ENCODE data around the gene STK32B. TPM values are rescaled to one million over a fixed set of nuclear protein-coding genes. Genes with fewer than 3 reads are reported as not detected.

Gene STK32B
- total RNA-seq, 1 experiment from 2014 or later: 11.6 TPM

DNA sequence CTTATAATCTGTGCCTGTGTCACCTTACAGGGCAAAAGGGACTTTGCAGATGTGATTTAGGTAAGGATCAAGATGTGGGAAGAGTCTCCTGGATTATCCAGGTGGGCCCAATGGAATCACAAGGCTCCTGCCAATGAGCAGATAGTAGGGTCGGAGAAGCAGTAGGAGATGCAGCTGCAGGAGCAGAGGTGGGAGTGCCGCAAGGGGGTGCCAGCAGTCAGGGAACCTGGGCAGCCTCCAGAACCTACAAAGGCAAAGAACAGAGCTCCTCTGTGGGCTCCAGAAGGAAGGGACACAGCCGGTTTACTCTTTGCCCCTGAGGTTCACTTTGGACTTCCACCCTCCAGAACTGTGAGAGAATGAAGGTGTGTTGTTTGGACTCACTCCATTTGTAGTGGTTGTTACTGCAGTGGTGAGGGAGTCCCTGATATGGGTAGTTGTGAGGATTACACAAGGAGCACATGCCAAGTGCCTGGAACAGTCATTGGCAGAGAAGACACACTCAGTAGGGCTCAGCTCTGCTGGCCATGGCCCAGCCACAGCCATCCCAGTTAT, 338.6 kb downstream of the STK32B start:
- intact Hi-C loops (cut with micrococcal nuclease; ENCODE audit: unreplicated experiment): no loop called here
- DNase-seq (ENCODE audit: low read depth, low spot score): no peak
- Histone ChIP-seq H3K4me1 (ENCODE audit: control insufficient read depth, insufficient read depth, low read length) (no peaks in the 10 kb centered on the region), H3K27me3 (ENCODE audit: control insufficient read depth, insufficient read depth, low read length) (no peaks in the 10 kb centered on the region), H3K36me3 (ENCODE audit: control insufficient read depth, insufficient read depth, low read length) (no peaks in the 10 kb centered on the region), H3K4me3 (ENCODE audit: low read depth in 2 of 2, low read length in 2 of 2) (no peak overlapping the region), H3K27ac (ENCODE audit: low read length) (no peak overlapping the region), H3K9me3 (ENCODE audit: control insufficient read depth, insufficient read depth, low read depth, low read length) (no peaks in the 10 kb centered on the region)
- POLR2A ChIA-PET: no interaction called here
- CTCF ChIA-PET: no interaction called here
- ATAC-seq: no peak
- BruUV-seq (replicated peaks): no TSS peak
- TF ChIP-seq, protein P1, sequence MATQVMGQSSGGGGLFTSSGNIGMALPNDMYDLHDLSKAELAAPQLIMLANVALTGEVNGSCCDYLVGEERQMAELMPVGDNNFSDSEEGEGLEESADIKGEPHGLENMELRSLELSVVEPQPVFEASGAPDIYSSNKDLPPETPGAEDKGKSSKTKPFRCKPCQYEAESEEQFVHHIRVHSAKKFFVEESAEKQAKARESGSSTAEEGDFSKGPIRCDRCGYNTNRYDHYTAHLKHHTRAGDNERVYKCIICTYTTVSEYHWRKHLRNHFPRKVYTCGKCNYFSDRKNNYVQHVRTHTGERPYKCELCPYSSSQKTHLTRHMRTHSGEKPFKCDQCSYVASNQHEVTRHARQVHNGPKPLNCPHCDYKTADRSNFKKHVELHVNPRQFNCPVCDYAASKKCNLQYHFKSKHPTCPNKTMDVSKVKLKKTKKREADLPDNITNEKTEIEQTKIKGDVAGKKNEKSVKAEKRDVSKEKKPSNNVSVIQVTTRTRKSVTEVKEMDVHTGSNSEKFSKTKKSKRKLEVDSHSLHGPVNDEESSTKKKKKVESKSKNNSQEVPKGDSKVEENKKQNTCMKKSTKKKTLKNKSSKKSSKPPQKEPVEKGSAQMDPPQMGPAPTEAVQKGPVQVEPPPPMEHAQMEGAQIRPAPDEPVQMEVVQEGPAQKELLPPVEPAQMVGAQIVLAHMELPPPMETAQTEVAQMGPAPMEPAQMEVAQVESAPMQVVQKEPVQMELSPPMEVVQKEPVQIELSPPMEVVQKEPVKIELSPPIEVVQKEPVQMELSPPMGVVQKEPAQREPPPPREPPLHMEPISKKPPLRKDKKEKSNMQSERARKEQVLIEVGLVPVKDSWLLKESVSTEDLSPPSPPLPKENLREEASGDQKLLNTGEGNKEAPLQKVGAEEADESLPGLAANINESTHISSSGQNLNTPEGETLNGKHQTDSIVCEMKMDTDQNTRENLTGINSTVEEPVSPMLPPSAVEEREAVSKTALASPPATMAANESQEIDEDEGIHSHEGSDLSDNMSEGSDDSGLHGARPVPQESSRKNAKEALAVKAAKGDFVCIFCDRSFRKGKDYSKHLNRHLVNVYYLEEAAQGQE (IDR thresholded peaks at IDR 0.05; ENCODE audit: insufficient read depth in 1 of 2, low read depth in 2 of 2, low read length in 1 of 2): no peak
- TF ChIP-seq SIN3A (IDR thresholded peaks at IDR 0.05; ENCODE audit: borderline replicate concordance, insufficient read depth, low read depth, low read length): no peak
- TF ChIP-seq, protein P2, sequence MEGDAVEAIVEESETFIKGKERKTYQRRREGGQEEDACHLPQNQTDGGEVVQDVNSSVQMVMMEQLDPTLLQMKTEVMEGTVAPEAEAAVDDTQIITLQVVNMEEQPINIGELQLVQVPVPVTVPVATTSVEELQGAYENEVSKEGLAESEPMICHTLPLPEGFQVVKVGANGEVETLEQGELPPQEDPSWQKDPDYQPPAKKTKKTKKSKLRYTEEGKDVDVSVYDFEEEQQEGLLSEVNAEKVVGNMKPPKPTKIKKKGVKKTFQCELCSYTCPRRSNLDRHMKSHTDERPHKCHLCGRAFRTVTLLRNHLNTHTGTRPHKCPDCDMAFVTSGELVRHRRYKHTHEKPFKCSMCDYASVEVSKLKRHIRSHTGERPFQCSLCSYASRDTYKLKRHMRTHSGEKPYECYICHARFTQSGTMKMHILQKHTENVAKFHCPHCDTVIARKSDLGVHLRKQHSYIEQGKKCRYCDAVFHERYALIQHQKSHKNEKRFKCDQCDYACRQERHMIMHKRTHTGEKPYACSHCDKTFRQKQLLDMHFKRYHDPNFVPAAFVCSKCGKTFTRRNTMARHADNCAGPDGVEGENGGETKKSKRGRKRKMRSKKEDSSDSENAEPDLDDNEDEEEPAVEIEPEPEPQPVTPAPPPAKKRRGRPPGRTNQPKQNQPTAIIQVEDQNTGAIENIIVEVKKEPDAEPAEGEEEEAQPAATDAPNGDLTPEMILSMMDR (IDR thresholded peaks at IDR 0.05): no peak
- TF ChIP-seq TCF7L2 (IDR thresholded peaks at IDR 0.05; ENCODE audit: low read depth, low read length): no peak
- no peak for TF ChIP-seq POLR2AphosphoS5 (IDR thresholded peaks at IDR 0.05; ENCODE audit: low read depth, low read length)
- in situ Hi-C loops (cut with HindIII; ENCODE audit: low pct_unique_long_range_greater_than_20kb, low sequenced_read_pairs): no loop called here

DNA sequence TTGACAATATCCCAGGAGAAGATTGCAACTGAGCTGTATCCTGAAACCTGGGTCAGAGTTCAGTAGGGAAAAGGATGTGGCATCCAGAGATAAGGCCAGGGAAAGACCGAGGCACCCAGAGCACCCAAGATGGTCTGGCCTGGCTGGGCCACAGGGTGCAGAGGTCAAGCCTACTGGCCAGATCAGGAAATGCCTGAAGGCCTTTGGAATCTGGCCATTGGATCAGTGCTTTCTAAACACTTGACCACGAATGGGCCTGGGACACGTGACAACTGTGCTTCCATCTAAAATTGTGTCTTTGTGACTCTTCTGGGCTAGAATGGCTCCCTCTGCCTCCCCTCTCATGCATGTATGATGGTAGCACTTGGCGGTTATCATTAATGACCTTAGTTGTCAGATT, 340.2 kb downstream of the STK32B start:
- TF ChIP-seq, protein P1 (IDR thresholded peaks at IDR 0.05; ENCODE audit: insufficient read depth in 1 of 2, low read depth in 2 of 2, low read length in 1 of 2): no peak
- TF ChIP-seq SIN3A (IDR thresholded peaks at IDR 0.05; ENCODE audit: borderline replicate concordance, insufficient read depth, low read depth, low read length) (no peak), POLR2AphosphoS5 (IDR thresholded peaks at IDR 0.05; ENCODE audit: low read depth, low read length) (no peak), TCF7L2 (IDR thresholded peaks at IDR 0.05; ENCODE audit: low read depth, low read length) (no peak)
- TF ChIP-seq, protein P2 (IDR thresholded peaks at IDR 0.05): no peak
- no peak for ATAC-seq
- ChIA-PET CTCF (no interaction called here), POLR2A (no interaction called here)
- in situ Hi-C loops (cut with HindIII; ENCODE audit: low pct_unique_long_range_greater_than_20kb, low sequenced_read_pairs) (no loop called here), intact Hi-C loops (cut with micrococcal nuclease; ENCODE audit: unreplicated experiment) (no loop called here)
- Histone ChIP-seq H3K4me1 (ENCODE audit: control insufficient read depth, insufficient read depth, low read length) (no peaks in the 10 kb centered on the region), H3K4me3 (ENCODE audit: low read depth in 2 of 2, low read length in 2 of 2) (no peak overlapping the region), H3K36me3 (ENCODE audit: control insufficient read depth, insufficient read depth, low read length) (no peaks in the 10 kb centered on the region), H3K27ac (ENCODE audit: low read length) (no peak overlapping the region), H3K27me3 (ENCODE audit: control insufficient read depth, insufficient read depth, low read length) (no peaks in the 10 kb centered on the region), H3K9me3 (ENCODE audit: control insufficient read depth, insufficient read depth, low read depth, low read length) (no peaks in the 10 kb centered on the region)
- BruUV-seq (replicated peaks): no TSS peak
- DNase-seq (ENCODE audit: low read depth, low spot score): no peak

Measured in Panc1 (cell line).